Daoy (cell line): ENCODE measurements around the gene RRP12. TPM values are rescaled to one million over a fixed set of nuclear protein-coding genes. Genes with fewer than 3 reads are reported as not detected.
A peak's percentile ranks its signal among the peaks of the same experiment; 100 is the strongest.
"Not testable (repeated sequence)": the region's sequence is repeated elsewhere in the genome, so short reads cannot be mapped to it uniquely, and the experiment has no call there.

ENCODE experiments used
- DNase-seq: peaks from one replicate; pipeline ENCODE4 v3.0.0-alpha.2; 2015; ENCODE audit warnings: low read depth
- total RNA-seq: library from RNA; depleted of rRNA; stranded (reverse); fragments of >200 nt; shearing (Covaris generic); gene quantifications from 2 replicates; pipeline ENCODE4 v1.2.3, GENCODE V29; 2014; rRNA removed

The RRP12 gene
- total RNA-seq = 78.4 and 78.6 TPM in 2 replicates

- peak; percentile 95 for DNase-seq
Observed at GRCh38 chr10:97400665-97401454, at the start of gene RRP12. RRP12 (minus strand) TSS chr10:97401340; CDS start chr10:97401231, 109 bp downstream.

- DNase-seq = no peak
Observed at GRCh38 chr10:97450828-97451227, 49.7 kb upstream of the RRP12 start.

- peak; percentile 91 for DNase-seq
Observed at GRCh38 chr10:97445722-97446639, 44.8 kb upstream of the RRP12 start, which contains the start of the genes EXOSC1 and ZDHHC16. EXOSC1 (minus strand) TSS chr10:97446006; CDS start chr10:97445985, 21 bp downstream. ZDHHC16 (plus strand) TSS chr10:97446175; CDS start chr10:97451676, 5,501 bp downstream.

- DNase-seq = no peak
Observed at GRCh38 chr10:97445357-97445721, 44.2 kb upstream of the RRP12 start.

GRCh38 chr10:97444212-97444611, 43.1 kb upstream of the RRP12 start:
- no peak for DNase-seq

GRCh38 chr10:97442277-97442676, 41.1 kb upstream of the RRP12 start:
- no peak for DNase-seq

- no peak for DNase-seq
Observed at GRCh38 chr10:97435211-97435610, 34.1 kb upstream of the RRP12 start.

GRCh38 chr10:97434557-97434956, 33.4 kb upstream of the RRP12 start:
- DNase-seq = no peak

GRCh38 chr10:97434055-97434454, 32.9 kb upstream of the RRP12 start:
- DNase-seq = no peak

GRCh38 chr10:97428572-97428981, 27.4 kb upstream of the RRP12 start:
- DNase-seq = no peak

- peak; percentile 51 for DNase-seq
Observed at GRCh38 chr10:97427571-97428179, 26.5 kb upstream of the RRP12 start.

GRCh38 chr10:97426776-97427570, 25.8 kb upstream of the RRP12 start:
- DNase-seq = peak; percentile 18

- DNase-seq = peak; percentile 97
Observed at GRCh38 chr10:97425964-97426775, 25.0 kb upstream of the RRP12 start, which contains the start of gene PGAM1. PGAM1 (plus strand) TSS chr10:97426191; CDS start chr10:97426308, 117 bp downstream.

- not testable (repeated sequence) for DNase-seq
Observed at GRCh38 chr10:97423757-97424098, 22.6 kb upstream of the RRP12 start.

GRCh38 chr10:97416565-97416964, 15.4 kb upstream of the RRP12 start:
- no peak for DNase-seq

- DNase-seq = no peak
Observed at GRCh38 chr10:97412891-97413304, 11.8 kb upstream of the RRP12 start.

GRCh38 chr10:97411406-97411805, 10.3 kb upstream of the RRP12 start:
- DNase-seq = peak; percentile 63

- DNase-seq = no peak
Observed at GRCh38 chr10:97408496-97408992, 7.4 kb upstream of the RRP12 start.

- no peak for DNase-seq
Observed at GRCh38 chr10:97407952-97408248, 6.8 kb upstream of the RRP12 start.
